HG02759 (cell line): ENCODE results near the gene CHST5.
A peak's percentile ranks its signal among the peaks of the same experiment; 100 is the strongest.
"Not testable (repeated sequence)": the region's sequence is repeated elsewhere in the genome, so short reads cannot be mapped to it uniquely, and the experiment has no call there.

Source experiments
- ATAC-seq: cut with Tn5 transposase; IDR thresholded peaks from one replicate; pipeline ENCODE4 v1.9.1; 2021; ENCODE audit warnings: mild to moderate bottlenecking, moderate library complexity; ENCODE audit not compliant: unreplicated experiment

CHST5 gene

GRCh38 chr16:75552951-75553350 lies 17.0 kb upstream of the CHST5 start:
- ATAC-seq = no peak

GRCh38 chr16:75550211-75550662 lies 14.3 kb upstream of the CHST5 start:
- peak; percentile 85 for ATAC-seq

GRCh38 chr16:75548456-75548855 lies 12.5 kb upstream of the CHST5 start:
- not testable (repeated sequence) for ATAC-seq

GRCh38 chr16:75546293-75546692 lies 10.4 kb upstream of the CHST5 start:
- no peak for ATAC-seq

- ATAC-seq = not testable (repeated sequence)
These were observed 10.0 kb upstream of the CHST5 start for GRCh38 chr16:75545879-75546278.

- not testable (repeated sequence) for ATAC-seq
These were observed 6.6 kb upstream of the CHST5 start for GRCh38 chr16:75542462-75542861.

- ATAC-seq = no peak
These were observed 5.3 kb upstream of the CHST5 start for GRCh38 chr16:75541236-75541635.

- not testable (repeated sequence) for ATAC-seq
These were observed 3.1 kb upstream of the CHST5 start for GRCh38 chr16:75538882-75539565.

- no peak for ATAC-seq
These were observed 1.9 kb upstream of the CHST5 start for GRCh38 chr16:75537776-75538175.

- ATAC-seq = no peak
These were observed 581 bp downstream of the CHST5 start for GRCh38 chr16:75535211-75535843.

- ATAC-seq = no peak
These were observed 1.2 kb downstream of the CHST5 start for GRCh38 chr16:75534560-75535205.

GRCh38 chr16:75532791-75533190 lies 3.1 kb downstream of the CHST5 start:
- ATAC-seq = no peak

- ATAC-seq = no peak
These were observed 3.7 kb downstream of the CHST5 start for GRCh38 chr16:75532142-75532765.

- ATAC-seq = no peak
These were observed 5.9 kb downstream of the CHST5 start for GRCh38 chr16:75529959-75530358.

- ATAC-seq = no peak
These were observed 6.6 kb downstream of the CHST5 start for GRCh38 chr16:75529056-75529905.

- no peak for ATAC-seq
These were observed 8.0 kb downstream of the CHST5 start for GRCh38 chr16:75527825-75528299.

- ATAC-seq = no peak
These were observed 9.7 kb downstream of the CHST5 start for GRCh38 chr16:75526032-75526790.

GRCh38 chr16:75519175-75519574 lies 16.7 kb downstream of the CHST5 start:
- no peak for ATAC-seq

GRCh38 chr16:75516189-75516966 lies 19.5 kb downstream of the CHST5 start:
- not testable (repeated sequence) for ATAC-seq
